Left kidney (tissue), 8 donors: ENCODE measurements around the gene DUSP16. TPM values are rescaled to one million over a fixed set of nuclear protein-coding genes. Genes with fewer than 3 reads are reported as not detected.
"Not testable (repeated sequence)": the region's sequence is repeated elsewhere in the genome, so short reads cannot be mapped to it uniquely, and the experiment has no call there.

Experiments
- DNase-seq: peaks from one replicate; pipeline ENCODE4 v3.0.0-alpha.2; 2013
- long read RNA-seq, 8 donors: transcript quantifications; one replicate each; lab custom pipeline, GENCODE V29; 2026
- polyA plus RNA-seq: library from polyadenylated mRNA; unstranded; fragments of 120-200 nt; gene quantifications from one replicate; pipeline ENCODE4 v1.2.1, GENCODE V29; 2013; ENCODE audit not compliant: insufficient read length

DUSP16 gene
- polyA plus RNA-seq = 26.9 TPM
- long read RNA-seq, donor 1, full-length matches to known transcripts = 6 of 12 reads
- long read RNA-seq, donor 1, partial matches to known transcripts = 6 of 12 reads
- long read RNA-seq, donor 1, other reads (novel, unspliced or antisense) = 0 of 12 reads
- long read RNA-seq, donor 2, full-length matches to known transcripts = 3 of 8 reads
- long read RNA-seq, donor 2, partial matches to known transcripts = 5 of 8 reads
- long read RNA-seq, donor 2, other reads (novel, unspliced or antisense) = 0 of 8 reads
- long read RNA-seq, donor 3, full-length matches to known transcripts = 2 of 2 reads
- long read RNA-seq, donor 3, partial matches to known transcripts = 0 of 2 reads
- long read RNA-seq, donor 3, other reads (novel, unspliced or antisense) = 0 of 2 reads
- long read RNA-seq, donor 4 = 0 reads
- long read RNA-seq, donor 5, full-length matches to known transcripts = 5 of 5 reads
- long read RNA-seq, donor 5, partial matches to known transcripts = 0 of 5 reads
- long read RNA-seq, donor 5, other reads (novel, unspliced or antisense) = 0 of 5 reads
- long read RNA-seq, donor 6, full-length matches to known transcripts = 2 of 2 reads
- long read RNA-seq, donor 6, partial matches to known transcripts = 0 of 2 reads
- long read RNA-seq, donor 6, other reads (novel, unspliced or antisense) = 0 of 2 reads
- long read RNA-seq, donor 7, full-length matches to known transcripts = 4 of 4 reads
- long read RNA-seq, donor 7, partial matches to known transcripts = 0 of 4 reads
- long read RNA-seq, donor 7, other reads (novel, unspliced or antisense) = 0 of 4 reads
- long read RNA-seq, donor 8 = 0 reads

GRCh38 chr12:12562585-12563261 lies at the start of gene DUSP16:
TSS of gene DUSP16 (minus strand) at chr12:12562863. CDS start at chr12:12521098, 41,765 bp downstream.
- peak; percentile 94 for DNase-seq

GRCh38 chr12:12612358-12612757 lies 49.7 kb upstream of the DUSP16 start:
- peak; percentile 44 for DNase-seq

GRCh38 chr12:12611512-12612306 lies 49.0 kb upstream of the DUSP16 start, which contains the start of gene CREBL2:
TSS of gene CREBL2 (plus strand) at chr12:12611876. CDS start at chr12:12612173, 297 bp downstream.
- DNase-seq = peak; percentile 95

GRCh38 chr12:12610711-12611110 lies 48.0 kb upstream of the DUSP16 start:
- DNase-seq = no peak

- no peak for DNase-seq
Observed at GRCh38 chr12:12609692-12610091, 47.0 kb upstream of the DUSP16 start.

- DNase-seq = no peak
Observed at GRCh38 chr12:12608557-12608957, 45.9 kb upstream of the DUSP16 start.

GRCh38 chr12:12606781-12607589 lies 44.3 kb upstream of the DUSP16 start:
- no peak for DNase-seq

GRCh38 chr12:12604740-12605139 lies 42.1 kb upstream of the DUSP16 start:
- no peak for DNase-seq

GRCh38 chr12:12600659-12601058 lies 38.0 kb upstream of the DUSP16 start:
- no peak for DNase-seq

- no peak for DNase-seq
Observed at GRCh38 chr12:12599750-12600643, 37.3 kb upstream of the DUSP16 start.

- no peak for DNase-seq
Observed at GRCh38 chr12:12598864-12599263, 36.2 kb upstream of the DUSP16 start.

- DNase-seq = not testable (repeated sequence)
Observed at GRCh38 chr12:12596598-12596997, 33.9 kb upstream of the DUSP16 start.

GRCh38 chr12:12595929-12596328 lies 33.3 kb upstream of the DUSP16 start:
- DNase-seq = not testable (repeated sequence)

GRCh38 chr12:12592930-12593329 lies 30.3 kb upstream of the DUSP16 start:
- no peak for DNase-seq

GRCh38 chr12:12590961-12591360 lies 28.3 kb upstream of the DUSP16 start:
- DNase-seq = no peak

GRCh38 chr12:12588436-12588835 lies 25.8 kb upstream of the DUSP16 start:
- not testable (repeated sequence) for DNase-seq

- no peak for DNase-seq
Observed at GRCh38 chr12:12587878-12588277, 25.2 kb upstream of the DUSP16 start.

GRCh38 chr12:12586879-12587675 lies 24.4 kb upstream of the DUSP16 start:
- DNase-seq = no peak
